ENCODE measurements around the gene LSM14B.

LSM14B gene

DNA sequence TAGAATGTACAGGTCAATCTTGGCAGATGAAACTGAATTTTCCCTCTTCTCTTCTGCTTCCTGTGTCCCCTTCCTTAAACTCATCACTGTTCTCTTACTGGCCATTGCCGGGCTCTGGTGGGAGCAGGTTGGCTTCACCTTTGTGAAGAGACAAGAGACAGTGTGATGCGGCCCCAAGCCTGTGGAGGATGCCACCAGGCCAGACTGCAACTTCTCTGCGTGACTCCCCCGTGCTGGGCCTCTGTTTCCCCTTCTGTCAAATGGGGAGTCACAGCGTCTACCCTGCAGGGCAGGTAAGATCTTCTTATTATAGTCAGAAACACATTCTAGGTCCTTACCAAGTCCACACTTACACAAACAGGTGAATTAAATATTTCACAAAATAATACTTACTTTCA lies 1.9 kb upstream of the LSM14B start:
- Mint-ChIP-seq H3K27me3 (no peaks in the 10 kb centered on the region), H3K36me3 (peaks cover 2% of the 10 kb centered on the region), H3K4me1 (peaks cover 58% of the 10 kb centered on the region), H3K9me3 (no peaks in the 10 kb centered on the region), H3K4me3 (peak overlapping the region; percentile 91), H3K27ac (peak overlapping the region; percentile 47)

DNA sequence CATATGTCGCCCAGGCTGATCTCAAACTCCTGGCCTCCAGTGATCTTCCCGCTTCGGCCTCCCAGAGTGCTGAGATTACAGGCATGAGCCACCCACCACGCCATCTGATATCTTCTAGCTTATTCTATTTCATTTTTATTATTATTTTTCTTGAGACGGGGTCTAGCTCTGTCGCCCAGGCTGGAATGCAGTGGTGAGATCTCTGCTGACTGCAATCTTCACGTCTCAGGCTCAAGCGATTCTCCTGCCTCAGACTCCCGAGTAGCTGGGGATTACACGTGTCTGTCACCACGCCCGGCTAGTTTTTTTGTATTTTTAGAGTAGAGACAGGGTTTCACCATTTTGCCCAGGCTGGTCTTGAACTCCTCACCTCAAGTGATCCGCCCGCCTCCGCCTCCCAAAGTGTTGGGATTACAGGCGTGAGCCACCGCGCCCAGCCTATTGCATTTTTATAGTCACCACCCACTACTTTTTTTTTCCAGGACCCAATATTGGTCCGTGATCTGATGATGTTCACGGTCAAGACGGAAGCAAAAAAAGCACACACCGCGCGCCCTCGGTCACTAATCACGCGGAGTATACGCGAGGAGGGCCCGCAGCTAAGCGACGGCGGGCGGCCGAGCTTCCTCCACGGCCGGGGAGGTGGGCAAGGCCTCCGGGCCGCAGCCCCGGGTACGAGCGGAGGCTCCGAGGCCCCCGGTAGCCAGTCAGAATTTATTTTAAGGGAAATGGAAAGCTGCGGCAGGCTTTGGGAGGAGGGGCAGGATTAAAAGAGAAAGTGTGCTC lies 1.1 kb upstream of the LSM14B start:
- peaks cover 59% of the 10 kb centered on the region for H3K4me1 Mint-ChIP-seq

DNA sequence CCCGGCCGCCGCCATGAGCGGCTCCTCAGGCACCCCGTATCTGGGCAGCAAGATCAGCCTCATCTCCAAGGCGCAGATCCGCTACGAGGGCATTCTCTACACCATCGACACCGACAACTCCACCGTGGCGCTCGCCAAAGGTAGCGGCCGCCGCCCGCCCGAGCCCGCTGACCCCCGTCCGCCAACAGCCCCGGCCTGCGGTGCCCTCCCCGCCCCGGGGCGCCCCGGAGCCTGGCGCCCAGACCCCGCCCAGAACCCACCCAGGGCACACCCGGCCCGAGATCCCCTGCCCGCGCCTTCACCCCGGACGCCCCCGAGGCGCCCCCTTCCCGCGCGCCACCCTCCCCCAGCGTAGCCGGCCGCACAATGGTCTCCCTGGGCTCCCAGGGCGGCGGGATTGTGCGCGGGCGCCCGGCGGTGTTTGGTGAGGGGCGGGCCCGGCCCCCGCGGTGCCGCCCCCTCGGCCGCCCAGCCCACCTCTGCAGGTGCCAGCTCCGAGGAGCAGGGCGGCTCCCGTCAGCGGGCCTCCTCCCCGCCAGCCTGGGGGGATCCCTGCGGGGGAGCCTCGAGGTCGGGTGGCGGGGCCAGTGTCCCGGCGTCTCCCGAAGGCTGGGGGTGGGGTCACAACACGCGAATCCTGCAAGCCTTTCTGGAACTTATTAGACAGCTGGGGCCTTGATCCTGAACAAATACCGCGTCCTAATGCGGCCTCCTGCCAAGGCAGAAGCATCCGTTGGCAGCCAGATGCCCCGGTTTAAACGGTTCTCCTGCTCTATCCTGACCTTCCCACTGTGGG lies 577 bp downstream of the LSM14B start:
- peak overlapping the region; percentile 46 for H3K27ac Mint-ChIP-seq
- peaks cover 64% of the 10 kb centered on the region for H3K4me1 Mint-ChIP-seq
- H3K9me3 Mint-ChIP-seq: no peaks in the 10 kb centered on the region
- H3K27me3 Mint-ChIP-seq: no peaks in the 10 kb centered on the region
- H3K36me3 Mint-ChIP-seq: peaks cover 3% of the 10 kb centered on the region
- peak overlapping the region; percentile 86 for H3K4me3 Mint-ChIP-seq

More for the DNA sequence above, 1.1 kb upstream of the LSM14B start:
- Mint-ChIP-seq H3K9me3 (no peaks in the 10 kb centered on the region), H3K4me3 (peak overlapping the region; percentile 91), H3K27ac (peak overlapping the region; percentile 95), H3K27me3 (no peaks in the 10 kb centered on the region), H3K36me3 (no peaks in the 10 kb centered on the region)

DNA sequence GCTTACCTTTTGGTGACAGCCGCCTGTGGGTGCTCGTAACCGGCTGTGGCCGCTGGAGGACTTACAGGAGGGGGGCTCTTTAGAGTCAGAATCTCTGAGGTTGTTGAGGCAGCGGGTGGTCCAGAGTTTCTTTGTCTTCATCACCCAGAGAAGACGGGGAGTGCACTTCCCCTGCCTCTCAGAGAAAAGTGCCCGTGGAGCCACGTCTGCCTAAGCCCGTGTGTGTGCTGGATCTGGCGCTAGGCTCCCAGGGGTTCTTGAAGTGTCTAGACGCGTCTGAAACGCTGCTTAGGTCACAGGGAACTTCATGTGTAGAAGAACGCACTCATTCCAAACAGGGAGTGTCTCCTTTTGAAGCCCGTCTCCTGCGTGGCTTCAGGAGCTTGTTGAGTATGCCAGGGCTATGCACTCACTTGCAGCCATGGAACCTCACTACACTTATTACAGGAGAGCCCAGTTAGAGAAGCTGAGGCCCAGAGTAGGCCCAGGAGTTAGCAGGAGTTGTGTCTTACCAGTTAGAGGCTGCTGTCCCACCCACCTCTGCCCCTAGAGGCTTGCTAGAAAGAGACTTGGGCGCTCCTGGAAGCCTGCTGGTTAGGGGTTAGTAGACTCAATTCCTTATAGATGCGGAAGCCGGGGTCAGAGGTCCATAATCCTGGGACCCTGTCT lies 1.3 kb downstream of the LSM14B start:
- Mint-ChIP-seq H3K27ac (peak overlapping the region; percentile 46), H3K9me3 (no peaks in the 10 kb centered on the region), H3K4me1 (peaks cover 67% of the 10 kb centered on the region), H3K4me3 (peak overlapping the region; percentile 86), H3K27me3 (no peaks in the 10 kb centered on the region), H3K36me3 (peaks cover 3% of the 10 kb centered on the region)

DNA sequence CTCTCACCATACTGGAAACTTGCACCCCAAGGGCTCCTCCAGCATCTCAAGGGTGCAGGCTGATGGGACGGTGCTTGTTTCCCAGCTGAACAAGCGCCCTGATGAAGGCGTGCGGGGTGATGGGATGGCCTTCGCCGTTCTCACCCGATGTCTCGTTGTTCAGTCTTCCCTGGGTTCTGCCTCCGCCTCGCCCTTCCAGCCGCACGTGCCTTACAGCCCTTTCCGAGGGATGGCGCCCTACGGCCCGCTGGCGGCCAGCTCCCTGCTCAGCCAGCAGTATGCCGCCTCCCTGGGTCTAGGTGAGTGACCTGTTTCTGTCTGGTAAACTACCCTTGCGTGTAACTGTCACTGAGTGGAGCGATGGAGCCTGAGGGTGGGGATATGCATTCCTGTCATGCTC lies 3.9 kb downstream of the LSM14B start:
- H3K27me3 Mint-ChIP-seq: no peaks in the 10 kb centered on the region
- H3K4me3 Mint-ChIP-seq: no peak overlapping the region
- no peaks in the 10 kb centered on the region for H3K9me3 Mint-ChIP-seq
- H3K27ac Mint-ChIP-seq: no peak overlapping the region
- H3K4me1 Mint-ChIP-seq: peaks cover 46% of the 10 kb centered on the region
- H3K36me3 Mint-ChIP-seq: peaks cover 4% of the 10 kb centered on the region

DNA sequence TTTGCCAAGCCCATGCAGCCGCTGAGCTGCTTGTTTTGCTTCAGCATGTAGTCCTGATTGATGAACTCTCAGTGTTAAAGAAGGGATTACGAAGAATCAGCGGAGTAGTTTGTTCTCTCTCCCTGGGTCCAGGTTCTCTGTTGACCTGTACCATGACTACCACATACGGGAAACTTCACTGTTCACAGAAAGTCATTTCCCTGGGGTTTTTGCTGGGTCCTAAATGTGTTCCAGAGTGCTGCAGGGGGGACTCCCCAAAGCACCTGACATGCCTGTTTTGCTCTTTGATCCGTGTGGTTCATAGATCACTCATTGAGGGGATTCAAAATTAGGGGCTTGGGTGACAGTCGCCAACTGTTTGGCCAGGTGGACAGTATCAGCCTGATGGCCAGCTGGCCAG lies 5.5 kb downstream of the LSM14B start:
- Mint-ChIP-seq H3K4me1 (peaks cover 53% of the 10 kb centered on the region), H3K36me3 (peaks cover 13% of the 10 kb centered on the region), H3K27me3 (no peaks in the 10 kb centered on the region), H3K4me3 (no peak overlapping the region), H3K27ac (peak overlapping the region; percentile 57), H3K9me3 (no peaks in the 10 kb centered on the region)

DNA sequence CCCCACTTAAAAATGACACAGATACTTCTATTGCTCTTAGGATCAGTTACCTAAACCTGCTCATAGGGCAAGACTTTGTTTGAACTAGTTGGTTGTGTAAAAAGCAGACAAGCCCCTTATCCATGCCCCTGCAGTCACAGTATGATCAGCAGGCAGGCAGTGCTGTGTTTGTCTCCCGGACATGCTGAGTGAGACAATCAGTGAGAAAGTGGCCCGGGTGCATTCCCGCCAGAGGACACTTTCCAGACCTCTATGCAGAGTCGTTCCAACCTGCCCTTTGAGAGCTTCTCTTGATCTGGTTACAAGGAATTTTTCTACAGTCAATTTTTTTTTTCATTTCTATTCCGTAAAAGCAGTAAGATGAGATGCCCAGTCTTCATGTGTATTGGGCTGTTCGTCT lies 6.2 kb downstream of the LSM14B start:
- Mint-ChIP-seq H3K4me1 (peaks cover 50% of the 10 kb centered on the region), H3K27ac (peak overlapping the region; percentile 57), H3K36me3 (peaks cover 13% of the 10 kb centered on the region)

DNA sequence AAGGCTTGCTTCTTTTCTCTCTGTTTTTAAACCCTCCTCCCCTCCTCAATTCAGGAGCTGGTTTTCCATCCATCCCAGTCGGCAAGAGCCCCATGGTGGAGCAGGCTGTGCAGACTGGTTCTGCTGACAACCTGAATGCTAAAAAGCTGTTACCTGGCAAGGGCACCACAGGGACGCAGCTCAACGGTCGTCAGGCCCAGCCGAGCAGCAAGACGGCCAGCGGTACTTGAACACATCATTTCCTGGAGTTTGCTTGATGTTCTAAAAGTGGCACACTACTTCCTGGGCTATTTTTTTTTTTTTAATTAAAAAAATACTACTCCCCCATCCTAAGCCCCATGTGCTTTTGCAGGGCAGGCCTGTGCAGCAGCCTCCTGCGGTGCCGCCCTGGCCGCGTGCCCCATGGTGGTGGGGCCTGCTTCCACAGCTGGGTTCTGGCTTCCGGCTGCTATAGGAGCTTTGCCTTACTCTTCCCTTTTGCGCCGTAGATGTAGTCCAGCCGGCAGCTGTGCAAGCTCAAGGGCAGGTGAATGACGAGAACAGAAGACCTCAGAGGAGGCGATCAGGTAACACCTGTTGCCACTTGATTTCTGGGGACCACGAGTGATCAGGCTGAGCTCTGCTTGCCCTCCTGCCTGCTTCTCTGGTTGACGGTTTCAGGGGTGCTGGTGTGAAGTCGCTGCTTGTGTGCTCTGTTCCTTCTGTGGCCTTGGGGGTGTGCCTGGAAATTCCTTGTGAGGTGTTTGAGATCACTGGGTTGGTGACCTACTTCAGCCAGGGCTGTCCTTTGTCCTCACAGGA lies 7.7 kb downstream of the LSM14B start:
- peaks cover 36% of the 10 kb centered on the region for H3K4me1 Mint-ChIP-seq
- no peak overlapping the region for H3K27ac Mint-ChIP-seq
- H3K9me3 Mint-ChIP-seq: no peaks in the 10 kb centered on the region
- H3K27me3 Mint-ChIP-seq: no peaks in the 10 kb centered on the region
- H3K4me3 Mint-ChIP-seq: no peak overlapping the region
- H3K36me3 Mint-ChIP-seq: peaks cover 13% of the 10 kb centered on the region

More for the DNA sequence above, 6.2 kb downstream of the LSM14B start:
- H3K27me3 Mint-ChIP-seq: no peaks in the 10 kb centered on the region
- H3K9me3 Mint-ChIP-seq: no peaks in the 10 kb centered on the region
- H3K4me3 Mint-ChIP-seq: no peak overlapping the region

DNA sequence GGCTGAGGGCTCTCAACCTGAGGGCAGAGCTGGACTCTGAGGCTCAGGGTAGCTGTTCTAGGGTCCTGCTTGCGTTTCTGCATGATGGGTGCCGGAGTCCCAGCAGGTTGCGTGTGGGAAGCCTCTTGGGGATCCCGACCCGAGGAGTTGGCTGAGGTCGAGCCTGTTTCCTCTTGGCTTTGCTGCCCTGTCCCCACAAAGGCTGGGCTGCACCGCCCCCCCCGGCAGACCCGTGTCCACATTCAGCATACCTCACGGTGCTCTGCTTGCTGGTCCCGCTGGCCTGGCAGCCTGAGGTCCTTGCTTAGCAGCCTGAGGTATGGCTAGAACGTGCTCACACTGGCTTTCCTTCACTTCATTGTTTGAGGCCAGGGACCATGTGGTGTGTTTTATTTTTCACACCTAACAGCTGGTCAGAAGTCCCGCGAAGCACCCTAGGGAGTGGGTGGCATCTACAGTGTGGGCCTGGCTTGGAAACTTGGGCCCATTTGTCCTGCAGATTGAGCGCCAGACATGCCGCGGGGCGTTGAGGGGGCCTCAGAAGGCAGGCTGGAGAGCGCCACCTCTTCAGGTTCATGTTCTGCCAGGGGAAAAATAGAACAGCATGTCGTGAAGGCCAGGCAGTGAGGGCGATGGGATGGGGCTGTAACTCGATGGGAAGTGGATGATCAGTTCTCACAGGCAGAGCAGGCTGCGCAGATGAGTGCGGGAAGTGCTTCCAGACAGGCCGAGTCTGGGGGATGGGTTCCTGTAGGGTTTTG lies 9.5 kb downstream of the LSM14B start:
- Mint-ChIP-seq H3K9me3 (no peaks in the 10 kb centered on the region), H3K27ac (peak overlapping the region; percentile 81), H3K36me3 (peaks cover 12% of the 10 kb centered on the region), H3K27me3 (no peaks in the 10 kb centered on the region), H3K4me3 (no peak overlapping the region), H3K4me1 (peaks cover 26% of the 10 kb centered on the region)

DNA sequence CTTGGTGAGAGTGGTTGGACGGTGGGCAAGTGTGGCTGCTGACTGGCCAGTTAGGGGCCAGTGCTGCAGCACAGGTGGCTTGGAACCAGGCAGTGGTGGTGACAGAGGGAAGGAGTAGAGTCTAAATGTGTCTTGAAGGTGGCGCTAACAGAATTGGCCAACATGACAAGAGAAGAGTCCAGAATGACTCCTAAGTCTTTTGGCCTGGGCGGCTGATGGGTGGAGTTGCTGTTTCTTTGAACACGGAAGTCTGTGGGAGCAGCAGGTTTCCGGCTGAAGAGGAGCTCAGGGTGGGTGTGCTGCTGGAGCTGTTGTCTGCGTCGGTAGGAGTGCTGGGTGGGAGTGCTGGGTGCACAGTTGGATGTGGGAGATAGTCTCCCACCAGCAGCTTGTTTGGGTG lies 10.1 kb downstream of the LSM14B start:
- H3K27me3 Mint-ChIP-seq: no peaks in the 10 kb centered on the region
- H3K4me1 Mint-ChIP-seq: peaks cover 20% of the 10 kb centered on the region
- H3K9me3 Mint-ChIP-seq: no peaks in the 10 kb centered on the region
- peaks cover 12% of the 10 kb centered on the region for H3K36me3 Mint-ChIP-seq
- no peak overlapping the region for H3K4me3 Mint-ChIP-seq
- H3K27ac Mint-ChIP-seq: peak overlapping the region; percentile 81

DNA sequence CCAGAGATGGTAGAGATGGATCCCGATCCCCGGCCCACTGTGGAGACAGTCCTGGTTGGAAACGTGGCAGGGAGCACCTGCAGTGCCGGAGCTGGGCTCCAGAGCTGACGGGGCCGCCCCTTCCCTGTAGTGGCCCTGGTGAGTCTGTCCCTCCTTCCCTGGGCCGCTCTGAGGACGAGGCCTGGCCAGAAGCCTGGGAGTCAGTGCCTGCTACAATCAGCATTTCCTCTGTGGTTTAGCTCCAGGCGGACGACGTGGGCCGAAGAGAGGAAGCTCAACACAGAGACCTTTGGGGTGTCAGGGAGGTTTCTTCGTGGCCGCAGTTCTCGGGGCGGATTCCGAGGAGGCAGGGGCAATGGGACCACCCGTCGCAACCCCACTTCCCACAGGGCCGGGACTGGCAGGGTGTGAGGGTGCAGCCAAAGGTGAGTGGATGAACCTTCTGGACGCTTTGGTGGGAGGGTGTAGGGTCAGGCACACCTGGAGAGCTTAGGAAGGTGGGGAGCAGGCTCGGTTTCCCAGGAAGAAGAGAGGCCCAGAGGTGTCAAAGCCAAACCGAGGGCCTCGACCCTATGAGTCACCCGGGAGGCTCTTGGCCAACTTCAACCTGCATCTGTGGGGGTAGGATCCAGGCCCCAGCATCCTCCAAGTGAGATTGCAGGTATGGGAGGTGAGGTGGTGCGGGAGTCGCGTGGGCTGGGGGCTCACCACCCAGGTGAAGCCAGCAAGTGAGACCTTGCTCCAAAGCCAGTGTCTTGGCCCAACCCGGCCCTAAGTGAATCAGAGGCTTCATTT lies 11.0 kb downstream of the LSM14B start:
- Mint-ChIP-seq H3K4me3 (no peak overlapping the region), H3K36me3 (peaks cover 13% of the 10 kb centered on the region), H3K4me1 (peaks cover 15% of the 10 kb centered on the region), H3K27me3 (no peaks in the 10 kb centered on the region), H3K9me3 (no peaks in the 10 kb centered on the region), H3K27ac (no peak overlapping the region)

DNA sequence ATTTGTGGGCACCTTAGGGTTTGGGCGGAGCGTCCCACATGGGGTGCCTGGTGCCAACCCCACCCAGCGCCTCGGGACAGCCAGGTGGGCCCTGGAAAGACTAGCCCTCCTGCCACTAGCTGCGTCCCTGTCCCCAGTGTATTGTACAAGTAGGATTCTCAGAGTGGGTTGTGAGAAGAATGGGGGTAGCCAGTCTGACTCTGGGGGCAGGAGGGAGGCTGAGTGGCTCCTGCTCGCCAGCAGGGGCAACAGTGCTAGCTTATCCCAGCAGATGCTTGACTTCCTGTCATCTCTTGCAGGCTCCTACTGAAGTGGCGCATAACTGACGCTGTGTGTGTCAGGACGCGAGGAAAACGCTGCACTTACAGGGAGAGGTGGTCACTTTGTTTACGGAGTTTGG lies 11.6 kb downstream of the LSM14B start:
- H3K4me3 Mint-ChIP-seq: no peak overlapping the region
- H3K27me3 Mint-ChIP-seq: no peaks in the 10 kb centered on the region
- peaks cover 13% of the 10 kb centered on the region for H3K4me1 Mint-ChIP-seq
- H3K36me3 Mint-ChIP-seq: peaks cover 14% of the 10 kb centered on the region
- H3K9me3 Mint-ChIP-seq: no peaks in the 10 kb centered on the region
- no peak overlapping the region for H3K27ac Mint-ChIP-seq

DNA sequence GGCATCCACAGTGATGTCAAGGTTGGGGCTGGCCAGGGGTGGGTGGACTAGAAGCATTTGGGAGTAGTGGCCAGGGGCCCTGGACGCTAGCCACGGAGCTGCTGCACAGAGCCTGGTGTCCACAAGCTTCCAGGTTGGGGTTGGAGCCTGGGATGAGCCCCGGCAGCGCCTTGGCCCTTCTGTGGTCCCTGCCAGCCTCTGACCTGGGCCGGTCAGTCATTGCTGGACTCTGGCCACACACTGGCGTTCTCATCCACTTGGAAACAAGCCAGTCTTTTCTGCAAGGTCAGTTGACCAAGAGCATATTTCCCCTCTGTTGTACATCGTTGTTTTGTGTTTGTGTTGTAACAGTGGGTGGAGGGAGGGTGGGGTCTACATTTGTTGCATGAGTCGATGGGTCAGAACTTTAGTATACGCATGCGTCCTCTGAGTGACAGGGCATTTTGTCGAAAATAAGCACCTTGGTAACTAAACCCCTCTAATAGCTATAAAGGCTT lies 12.5 kb downstream of the LSM14B start:
- Mint-ChIP-seq H3K4me1 (peaks cover 13% of the 10 kb centered on the region), H3K4me3 (no peak overlapping the region), H3K27me3 (no peaks in the 10 kb centered on the region), H3K27ac (no peak overlapping the region), H3K9me3 (no peaks in the 10 kb centered on the region), H3K36me3 (peaks cover 14% of the 10 kb centered on the region)
